HCT116 (cell line): ENCODE data around the gene APP. TPM values are rescaled to one million over a fixed set of nuclear protein-coding genes. Genes with fewer than 3 reads are reported as not detected.

Source experiments
- ATAC-seq: fragments of 200-7000 bp; cut with Tn5 transposase; 2 replicates; pipeline ENCODE4 v1.9.1; 2020; ENCODE audit warnings: mild to moderate bottlenecking, moderate library complexity
- BruUV-seq: library from RNA; stranded (reverse); fragments of 400-500 nt; replicated peaks from 2 replicates; lab custom pipeline; 2021; lab: Mats Ljungman, UMichigan
- CTCF ChIA-PET: fragments of 300-600 bp; sonication (Branson Sonifier 250); formaldehyde crosslinking; loops from one replicate; lab custom pipeline; 2021; ENCODE audit warnings: antibody characterized with exemption; lab: Charles Lee
- POLR2A ChIA-PET: fragments of 300-600, 350-600 bp; sonication (Branson Sonifier 250); formaldehyde crosslinking; loops from one replicate; lab custom pipeline; 2021; ENCODE audit warnings: antibody characterized with exemption; lab: Charles Lee
- RAD21 ChIA-PET, 2 experiments: fragments of 300-600 bp; sonication (Branson Sonifier 250); formaldehyde crosslinking; loops; one replicate each; lab custom pipeline; 2023; ENCODE audit warnings: low total read pairs in 2 of 2; ENCODE audit not compliant: uncharacterized antibody in 2 of 2, unreplicated experiment in 2 of 2, low non-redundant PET in 1 of 2; lab: Charles Lee
- DNase-seq: peaks from one replicate; pipeline ENCODE4 v3.0.0-alpha.2; 2010; ENCODE audit warnings: low read depth, low spot score
- H2AFZ ChIP-seq: fragments of 200-600 bp; shearing (Covaris generic), sonication (generic); 2 replicates; pipeline ENCODE4 v1.6.1; 2017; ENCODE audit warnings: low read depth, mixed run types, mixed read lengths, antibody characterized with exemption, low read length; ENCODE audit not compliant: poor library complexity, severe bottlenecking
- H3K27ac ChIP-seq: 2 replicates; pipeline ENCODE4 v1.5.1; 2012; ENCODE audit warnings: low read depth, low read length
- H3K27me3 ChIP-seq: fragments of 200-600 bp; sonication (generic); 2 replicates; pipeline ENCODE4 v1.6.1; 2016; ENCODE audit warnings: mixed run types, low read length, mixed read lengths; ENCODE audit not compliant: insufficient read depth
- H3K36me3 ChIP-seq, 2 experiments: fragments of 200-500 bp in 1 of 2; fragments of 200-600 bp in 1 of 2; sonication (Bioruptor generic) in 1 of 2; sonication (generic) in 1 of 2; 2 replicates each; pipeline versions ENCODE4 v1.5.1 to v1.6.1; 2014 to 2016; ENCODE audit warnings: low read length in 2 of 2, inconsistent platforms in 1 of 2, mixed read lengths in 1 of 2, mixed run types in 1 of 2; ENCODE audit not compliant: insufficient read depth in 2 of 2, control insufficient read depth in 1 of 2
- H3K4me1 ChIP-seq, 2 experiments: fragments of 200-600 bp in 1 of 2; sonication (generic) in 1 of 2; 2 replicates each; pipeline versions ENCODE4 v1.5.1 to v1.6.1; 2012 to 2017; ENCODE audit warnings: low read length in 2 of 2, inconsistent platforms in 1 of 2, mild to moderate bottlenecking in 1 of 2, mixed read lengths in 1 of 2, mixed run types in 1 of 2, moderate library complexity in 1 of 2; ENCODE audit not compliant: insufficient read depth in 2 of 2, control insufficient read depth in 1 of 2
- H3K4me2 ChIP-seq: fragments of 200-600 bp; sonication (generic); 2 replicates; pipeline ENCODE4 v1.6.1; 2017; ENCODE audit warnings: mixed run types, low read length, mixed read lengths
- H3K4me3 ChIP-seq, 2 experiments: fragments of 200-600 bp in 1 of 2; sonication (generic) in 1 of 2; replicated peaks in 1 of 2; 2 replicates each; pipeline ENCODE4 v1.5.1; 2011 to 2016; ENCODE audit warnings: low read length in 2 of 2, control low read depth in 1 of 2, low read depth in 1 of 2, mild to moderate bottlenecking in 1 of 2, mixed read lengths in 1 of 2, mixed run types in 1 of 2
- H3K79me2 ChIP-seq: fragments of 200-600 bp; sonication (generic); 2 replicates; pipeline ENCODE4 v1.6.1; 2017; ENCODE audit warnings: mild to moderate bottlenecking, mixed run types, low read length, moderate library complexity, mixed read lengths; ENCODE audit not compliant: insufficient read depth
- H3K9ac ChIP-seq: fragments of 200-600 bp; sonication (generic); 2 replicates; pipeline ENCODE4 v1.6.1; 2016; ENCODE audit warnings: low read length, mixed read lengths
- H3K9me2 ChIP-seq: fragments of 200-600 bp; sonication (generic), shearing (Covaris generic); 2 replicates; pipeline ENCODE4 v1.6.1; 2017; ENCODE audit warnings: mixed run types, mild to moderate bottlenecking, moderate library complexity; ENCODE audit not compliant: insufficient read depth
- H3K9me3 ChIP-seq, 2 experiments: fragments of 200-500 bp in 1 of 2; fragments of 200-600 bp in 1 of 2; sonication (Bioruptor generic) in 1 of 2; sonication (generic) in 1 of 2; 2 replicates each; pipeline ENCODE4 v1.6.1; 2014 to 2017; ENCODE audit warnings: low read length in 2 of 2, mixed read lengths in 2 of 2, inconsistent platforms in 1 of 2, low read depth in 1 of 2, mild to moderate bottlenecking in 1 of 2, mixed run types in 1 of 2, moderate library complexity in 1 of 2; ENCODE audit not compliant: control insufficient read depth in 1 of 2, insufficient read depth in 1 of 2
- H4K20me1 ChIP-seq: fragments of 200-600 bp; sonication (generic), shearing (Covaris generic); 2 replicates; pipeline ENCODE4 v1.6.1; 2017; ENCODE audit warnings: mixed run types, mild to moderate bottlenecking, moderate library complexity; ENCODE audit not compliant: insufficient read depth
- POLR2AphosphoS5 ChIP-seq: IDR thresholded peaks from 2 replicates; pipeline ENCODE4 v1.6.1; 2011; ENCODE audit warnings: mild to moderate bottlenecking, low read depth, low read length, moderate library complexity
- RAD21 ChIP-seq: IDR thresholded peaks from 2 replicates; pipeline ENCODE4 v1.6.1; 2012; ENCODE audit warnings: low read depth, mild to moderate bottlenecking
- SIN3A ChIP-seq: IDR thresholded peaks from 2 replicates; pipeline ENCODE4 v1.6.1; 2012; ENCODE audit warnings: low read depth
- YY1 ChIP-seq: IDR thresholded peaks from 2 replicates; pipeline ENCODE4 v1.6.1; 2011; ENCODE audit warnings: low read length, low read depth, moderate library complexity, mild to moderate bottlenecking; ENCODE audit not compliant: insufficient replicate concordance; ENCODE audit errors: extremely low read depth
- ZNF274 ChIP-seq: fragments of 200-500 bp; sonication (Bioruptor generic); IDR thresholded peaks from 2 replicates; pipeline ENCODE4 v1.6.1; 2014; ENCODE audit warnings: mild to moderate bottlenecking, low read depth, low read length, inconsistent platforms
- intact Hi-C: fragments of 100-400 bp; cut with micrococcal nuclease; formaldehyde crosslinking; loops from 2 replicates; pipeline ENCODE4 v1.10.0; 2022
- total RNA-seq: library from RNA; stranded (reverse); gene quantifications from one replicate; pipeline ENCODE4 v1.2.1, GENCODE V29; 2021; ENCODE audit not compliant: unreplicated experiment
- TF ChIP-seq, protein P1 (sequence below): IDR thresholded peaks from 2 replicates; pipeline ENCODE4 v1.6.1; 2011; ENCODE audit warnings: mild to moderate bottlenecking, low read length, moderate library complexity; ENCODE audit not compliant: insufficient replicate concordance; ENCODE audit errors: extremely low read depth
- TF ChIP-seq, protein P2 (sequence below): IDR thresholded peaks from 2 replicates; pipeline ENCODE4 v1.6.1; 2012; ENCODE audit warnings: low read depth

APP gene
- total RNA-seq, 1 experiment from 2014 or later: 267 TPM

DNA sequence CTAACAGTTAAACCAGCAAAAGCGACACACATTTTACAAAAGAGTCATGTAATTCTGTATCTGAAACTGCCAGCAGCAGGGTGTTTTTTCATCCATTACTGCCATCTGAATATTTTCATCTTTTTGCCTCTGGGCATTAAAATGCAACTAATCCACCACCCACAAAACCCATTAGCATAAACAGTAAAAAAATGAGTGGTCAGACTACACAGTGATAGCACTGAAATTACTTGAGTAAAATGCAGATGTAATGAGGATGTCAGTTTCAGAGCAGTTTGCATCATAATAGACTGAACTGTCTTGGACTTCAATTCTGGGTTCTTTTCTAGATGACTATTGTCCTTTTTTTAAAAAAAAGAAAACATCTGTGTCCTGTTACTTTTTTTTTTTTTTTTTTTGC lies 303.5 kb downstream of the APP start (continued):
- TF ChIP-seq, protein P1, sequence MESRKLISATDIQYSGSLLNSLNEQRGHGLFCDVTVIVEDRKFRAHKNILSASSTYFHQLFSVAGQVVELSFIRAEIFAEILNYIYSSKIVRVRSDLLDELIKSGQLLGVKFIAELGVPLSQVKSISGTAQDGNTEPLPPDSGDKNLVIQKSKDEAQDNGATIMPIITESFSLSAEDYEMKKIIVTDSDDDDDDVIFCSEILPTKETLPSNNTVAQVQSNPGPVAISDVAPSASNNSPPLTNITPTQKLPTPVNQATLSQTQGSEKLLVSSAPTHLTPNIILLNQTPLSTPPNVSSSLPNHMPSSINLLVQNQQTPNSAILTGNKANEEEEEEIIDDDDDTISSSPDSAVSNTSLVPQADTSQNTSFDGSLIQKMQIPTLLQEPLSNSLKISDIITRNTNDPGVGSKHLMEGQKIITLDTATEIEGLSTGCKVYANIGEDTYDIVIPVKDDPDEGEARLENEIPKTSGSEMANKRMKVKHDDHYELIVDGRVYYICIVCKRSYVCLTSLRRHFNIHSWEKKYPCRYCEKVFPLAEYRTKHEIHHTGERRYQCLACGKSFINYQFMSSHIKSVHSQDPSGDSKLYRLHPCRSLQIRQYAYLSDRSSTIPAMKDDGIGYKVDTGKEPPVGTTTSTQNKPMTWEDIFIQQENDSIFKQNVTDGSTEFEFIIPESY: no peak
- TF ChIP-seq YY1 (no peak), RAD21 (no peak), ZNF274 (no peak)

- Histone ChIP-seq H3K79me2 (no peaks in the 10 kb centered on the region), H4K20me1 (no peaks in the 10 kb centered on the region; the same call in 1 of the 2 replicates), H3K4me2 (no peak overlapping the region), H3K4me1 (no peaks in the 10 kb centered on the region), H3K9ac (no peak overlapping the region), H3K27ac (no peak overlapping the region), H3K9me3 (no peaks in the 10 kb centered on the region), H3K4me3 (no peak overlapping the region), H3K36me3 (no peaks in the 10 kb centered on the region), H3K27me3 (no peaks in the 10 kb centered on the region), H3K9me2 (no peaks in the 10 kb centered on the region), H2AFZ (no peak overlapping the region)
- TF ChIP-seq SIN3A (no peak), POLR2AphosphoS5 (no peak), ZNF274 (no peak)
- TF ChIP-seq, protein P2, sequence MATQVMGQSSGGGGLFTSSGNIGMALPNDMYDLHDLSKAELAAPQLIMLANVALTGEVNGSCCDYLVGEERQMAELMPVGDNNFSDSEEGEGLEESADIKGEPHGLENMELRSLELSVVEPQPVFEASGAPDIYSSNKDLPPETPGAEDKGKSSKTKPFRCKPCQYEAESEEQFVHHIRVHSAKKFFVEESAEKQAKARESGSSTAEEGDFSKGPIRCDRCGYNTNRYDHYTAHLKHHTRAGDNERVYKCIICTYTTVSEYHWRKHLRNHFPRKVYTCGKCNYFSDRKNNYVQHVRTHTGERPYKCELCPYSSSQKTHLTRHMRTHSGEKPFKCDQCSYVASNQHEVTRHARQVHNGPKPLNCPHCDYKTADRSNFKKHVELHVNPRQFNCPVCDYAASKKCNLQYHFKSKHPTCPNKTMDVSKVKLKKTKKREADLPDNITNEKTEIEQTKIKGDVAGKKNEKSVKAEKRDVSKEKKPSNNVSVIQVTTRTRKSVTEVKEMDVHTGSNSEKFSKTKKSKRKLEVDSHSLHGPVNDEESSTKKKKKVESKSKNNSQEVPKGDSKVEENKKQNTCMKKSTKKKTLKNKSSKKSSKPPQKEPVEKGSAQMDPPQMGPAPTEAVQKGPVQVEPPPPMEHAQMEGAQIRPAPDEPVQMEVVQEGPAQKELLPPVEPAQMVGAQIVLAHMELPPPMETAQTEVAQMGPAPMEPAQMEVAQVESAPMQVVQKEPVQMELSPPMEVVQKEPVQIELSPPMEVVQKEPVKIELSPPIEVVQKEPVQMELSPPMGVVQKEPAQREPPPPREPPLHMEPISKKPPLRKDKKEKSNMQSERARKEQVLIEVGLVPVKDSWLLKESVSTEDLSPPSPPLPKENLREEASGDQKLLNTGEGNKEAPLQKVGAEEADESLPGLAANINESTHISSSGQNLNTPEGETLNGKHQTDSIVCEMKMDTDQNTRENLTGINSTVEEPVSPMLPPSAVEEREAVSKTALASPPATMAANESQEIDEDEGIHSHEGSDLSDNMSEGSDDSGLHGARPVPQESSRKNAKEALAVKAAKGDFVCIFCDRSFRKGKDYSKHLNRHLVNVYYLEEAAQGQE: no peak
- ChIA-PET POLR2A (no interaction called here), CTCF (no interaction called here), RAD21 (no interaction called here)
- intact Hi-C loops: no loop called here
- no peak for ATAC-seq
- no TSS peak for BruUV-seq
- DNase-seq: no peak
These were observed 306.8 kb downstream of the APP start for GRCh38 chr21:25863747-25864146.
